Suprapubic skin (tissue), 3 donors: ENCODE measurements around the gene B3GNT9.

Experiments
- EP300 ChIP-seq: sonication (generic); formaldehyde crosslinking; IDR thresholded peaks from one replicate; pipeline ENCODE4 v1.6.1; 2017; ENCODE audit warnings: antibody characterized with exemption
- TF ChIP-seq, protein P1 (sequence below), 2 donors: fragments of 200-600 bp in 1 of 2; fragments of 450-650 bp in 1 of 2; sonication (generic) in 1 of 2; IDR thresholded peaks; one replicate each; pipeline ENCODE4 v1.5.1; 2016 to 2019; ENCODE audit warnings: antibody characterized with exemption in 2 of 2, mild to moderate bottlenecking in 1 of 2, moderate library complexity in 1 of 2

DNA sequence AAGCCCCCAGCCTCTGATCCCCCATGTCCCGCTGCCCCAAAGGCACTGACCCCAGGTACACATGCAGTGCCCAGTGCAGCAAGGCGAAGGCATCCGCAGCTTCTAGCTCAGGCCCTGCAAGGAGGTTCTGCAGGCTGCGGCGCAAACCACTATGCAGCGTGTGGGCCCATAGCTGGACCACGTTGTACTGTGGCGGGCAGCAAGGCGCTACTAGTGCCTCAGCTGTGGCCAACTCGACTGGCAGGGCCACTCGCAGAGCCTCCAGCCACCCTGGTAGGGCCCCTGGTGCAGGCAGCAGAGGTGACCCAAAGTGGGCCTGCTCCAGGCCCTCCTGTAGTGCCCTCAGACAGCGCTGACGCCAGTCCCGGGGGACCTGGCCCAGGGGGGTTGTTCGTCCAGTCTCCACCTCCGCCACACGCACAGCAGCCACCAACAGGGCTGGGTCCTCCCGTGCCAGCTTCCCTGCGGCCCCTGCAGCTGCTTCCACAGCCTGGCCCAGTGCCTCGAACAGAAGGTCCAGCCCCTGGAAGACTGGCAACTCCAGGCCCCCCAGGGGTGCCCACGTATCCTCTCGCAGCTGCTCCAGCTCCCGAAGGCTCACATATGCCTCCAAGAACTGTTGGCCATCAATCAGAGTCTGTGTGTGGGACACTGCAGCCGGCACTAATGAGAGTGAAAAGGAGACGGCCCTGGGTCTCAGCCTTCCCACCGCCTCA is 36.5 kb upstream of the B3GNT9 start:
- no peak for TF ChIP-seq EP300
- TF ChIP-seq, protein P1, sequence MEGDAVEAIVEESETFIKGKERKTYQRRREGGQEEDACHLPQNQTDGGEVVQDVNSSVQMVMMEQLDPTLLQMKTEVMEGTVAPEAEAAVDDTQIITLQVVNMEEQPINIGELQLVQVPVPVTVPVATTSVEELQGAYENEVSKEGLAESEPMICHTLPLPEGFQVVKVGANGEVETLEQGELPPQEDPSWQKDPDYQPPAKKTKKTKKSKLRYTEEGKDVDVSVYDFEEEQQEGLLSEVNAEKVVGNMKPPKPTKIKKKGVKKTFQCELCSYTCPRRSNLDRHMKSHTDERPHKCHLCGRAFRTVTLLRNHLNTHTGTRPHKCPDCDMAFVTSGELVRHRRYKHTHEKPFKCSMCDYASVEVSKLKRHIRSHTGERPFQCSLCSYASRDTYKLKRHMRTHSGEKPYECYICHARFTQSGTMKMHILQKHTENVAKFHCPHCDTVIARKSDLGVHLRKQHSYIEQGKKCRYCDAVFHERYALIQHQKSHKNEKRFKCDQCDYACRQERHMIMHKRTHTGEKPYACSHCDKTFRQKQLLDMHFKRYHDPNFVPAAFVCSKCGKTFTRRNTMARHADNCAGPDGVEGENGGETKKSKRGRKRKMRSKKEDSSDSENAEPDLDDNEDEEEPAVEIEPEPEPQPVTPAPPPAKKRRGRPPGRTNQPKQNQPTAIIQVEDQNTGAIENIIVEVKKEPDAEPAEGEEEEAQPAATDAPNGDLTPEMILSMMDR (IDR thresholded peaks at IDR 0.05), result no peak
